Activated CD8-positive, alpha-beta memory T cell treated with anti-CD3 and anti-CD28 coated beads, Interleukin-2, amount 50 U/mL, for 48 hours (primary cell): Measurements from ENCODE around the gene MTX1.
"Not testable (repeated sequence)": the region's sequence is repeated elsewhere in the genome, so short reads cannot be mapped to it uniquely, and the experiment has no call there.

Experiments
- DNase-seq: peaks from one replicate; pipeline ENCODE4 v3.0.0-alpha.2; 2020

The MTX1 gene

GRCh38 chr1:155209312-155209721, 822 bp downstream of the MTX1 start:
- DNase-seq = no peak

GRCh38 chr1:155210314-155211104, 2.0 kb downstream of the MTX1 start:
- DNase-seq = no peak

- not testable (repeated sequence) for DNase-seq
These were observed 3.0 kb downstream of the MTX1 start for GRCh38 chr1:155211381-155212050.

- DNase-seq = not testable (repeated sequence)
These were observed 3.6 kb downstream of the MTX1 start for GRCh38 chr1:155212051-155212440.

- DNase-seq = not testable (repeated sequence)
These were observed 6.2 kb downstream of the MTX1 start for GRCh38 chr1:155214702-155215101.

GRCh38 chr1:155218854-155219591, 10.5 kb downstream of the MTX1 start:
- DNase-seq = no peak

- DNase-seq = no peak
These were observed 11.1 kb downstream of the MTX1 start for GRCh38 chr1:155219592-155220031.

GRCh38 chr1:155220211-155220965, 11.9 kb downstream of the MTX1 start:
- DNase-seq = not testable (repeated sequence)

GRCh38 chr1:155223047-155223446, 14.6 kb downstream of the MTX1 start:
- no peak for DNase-seq

- DNase-seq = not testable (repeated sequence)
These were observed 16.9 kb downstream of the MTX1 start for GRCh38 chr1:155225404-155225759.

GRCh38 chr1:155226188-155226909, 17.9 kb downstream of the MTX1 start:
- peak; percentile 81 for DNase-seq

- DNase-seq = peak; percentile 81
These were observed 18.4 kb downstream of the MTX1 start for GRCh38 chr1:155226910-155227260.

GRCh38 chr1:155227261-155228095, 19.0 kb downstream of the MTX1 start:
- DNase-seq = peak; percentile 99

- no peak for DNase-seq
These were observed 19.6 kb downstream of the MTX1 start for GRCh38 chr1:155228096-155228427.

- not testable (repeated sequence) for DNase-seq
These were observed 22.8 kb downstream of the MTX1 start for GRCh38 chr1:155231302-155231701.

- not testable (repeated sequence) for DNase-seq
These were observed 23.8 kb downstream of the MTX1 start for GRCh38 chr1:155232001-155232978.

- DNase-seq = not testable (repeated sequence)
These were observed 25.0 kb downstream of the MTX1 start for GRCh38 chr1:155233502-155233901.

GRCh38 chr1:155235375-155235774, 26.9 kb downstream of the MTX1 start:
- not testable (repeated sequence) for DNase-seq

- DNase-seq = no peak
These were observed 28.0 kb downstream of the MTX1 start for GRCh38 chr1:155236451-155236850.

- DNase-seq = peak; percentile 68
These were observed 32.7 kb downstream of the MTX1 start for GRCh38 chr1:155241069-155241679.
